GOT3 (cell line): Measurements from ENCODE around the gene EGR4.

Experiments
- DNase-seq: peaks from one replicate; lab custom pipeline; 2025; ENCODE audit warnings: mixed read lengths; lab: John Stamatoyannopoulos, UW

The EGR4 gene

GRCh38 chr2:73249636-73250035 lies 43.7 kb downstream of the EGR4 start:
- DNase-seq = no peak

DNA sequence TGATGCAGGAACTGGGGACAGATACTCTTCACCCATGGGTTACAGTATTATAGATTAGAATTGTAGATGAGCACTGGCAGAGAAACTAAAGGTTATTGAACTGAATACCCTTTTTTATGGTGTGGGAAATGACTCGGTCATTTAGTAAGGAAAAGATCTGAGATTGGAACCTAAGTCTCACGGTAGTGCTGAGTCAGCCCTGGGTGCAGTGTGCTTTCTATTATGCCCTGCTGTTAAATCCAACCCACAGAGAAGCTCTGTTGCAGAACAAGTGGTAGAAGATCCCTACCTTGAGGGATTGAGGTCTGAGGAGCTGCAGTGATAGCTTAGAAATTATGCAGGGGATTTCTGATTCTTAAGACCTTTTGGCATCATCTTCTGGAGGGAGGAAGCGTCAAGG lies 46.5 kb downstream of the EGR4 start:
- DNase-seq = no peak

DNA sequence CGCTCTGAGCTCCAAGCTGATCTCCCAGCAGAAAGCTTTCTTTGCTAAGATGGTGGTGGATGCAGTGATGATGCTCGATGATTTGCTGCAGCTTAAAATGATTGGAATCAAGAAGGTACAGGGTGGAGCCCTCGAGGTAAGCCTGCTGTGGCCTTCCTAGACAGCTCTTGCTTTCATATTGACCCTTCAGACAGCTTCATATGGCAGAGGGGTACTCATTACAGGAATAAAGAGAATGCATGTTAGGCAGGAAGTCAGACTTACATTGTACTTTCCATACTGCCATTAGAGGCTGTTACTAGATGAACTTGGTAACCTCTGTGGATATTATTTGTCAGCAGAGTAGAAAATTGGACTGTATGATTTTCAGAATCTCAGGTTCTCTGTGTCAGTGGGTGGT lies 48.8 kb downstream of the EGR4 start:
- no peak for DNase-seq

- DNase-seq = no peak
These were observed 49.3 kb downstream of the EGR4 start for GRCh38 chr2:73243884-73244570.
